Stimulated activated CD4-positive, alpha-beta T cell treated with anti-CD3 and anti-CD28 coated beads, Interleukin-12 subunit alpha, Interleukin-12 subunit beta, amount 100 ng/mL, for 48 hours (primary cell): ENCODE results near the gene DENND5A.
"Not testable (repeated sequence)": the region's sequence is repeated elsewhere in the genome, so short reads cannot be mapped to it uniquely, and the experiment has no call there.

ENCODE experiments used
- DNase-seq, 3 donors: peaks; one replicate each; pipeline ENCODE4 v3.0.0-alpha.2; 2020; ENCODE audit warnings: low read depth in 2 of 3, low spot score in 1 of 3

Gene DENND5A

GRCh38 chr11:9179141-9179540 lies 86.0 kb downstream of the DENND5A start:
- no peak for DNase-seq

- no peak for DNase-seq
Observed at GRCh38 chr11:9178716-9179115, 86.4 kb downstream of the DENND5A start.

GRCh38 chr11:9177438-9178091 lies 87.6 kb downstream of the DENND5A start:
- no peak for DNase-seq

GRCh38 chr11:9176550-9176949 lies 88.6 kb downstream of the DENND5A start:
- no peak for DNase-seq

- no peak for DNase-seq
Observed at GRCh38 chr11:9176136-9176535, 89.0 kb downstream of the DENND5A start.

- DNase-seq: no peak
Observed at GRCh38 chr11:9172389-9172788, 92.8 kb downstream of the DENND5A start.

- no peak for DNase-seq
Observed at GRCh38 chr11:9170450-9170849, 94.7 kb downstream of the DENND5A start.

- DNase-seq: no peak
Observed at GRCh38 chr11:9169595-9170295, 95.4 kb downstream of the DENND5A start.

GRCh38 chr11:9161991-9162390 lies 103.2 kb downstream of the DENND5A start:
- not testable (repeated sequence) for DNase-seq

GRCh38 chr11:9160166-9160565 lies 105.0 kb downstream of the DENND5A start:
- no peak for DNase-seq

GRCh38 chr11:9158898-9159391 lies 106.2 kb downstream of the DENND5A start:
- DNase-seq: no peak

- DNase-seq: no peak
Observed at GRCh38 chr11:9155930-9156329, 109.2 kb downstream of the DENND5A start.

GRCh38 chr11:9153651-9154050 lies 111.5 kb downstream of the DENND5A start:
- no peak for DNase-seq

- no peak for DNase-seq
Observed at GRCh38 chr11:9151631-9152030, 113.5 kb downstream of the DENND5A start.

- DNase-seq: no peak
Observed at GRCh38 chr11:9150926-9151325, 114.2 kb downstream of the DENND5A start.

- DNase-seq: no peak
Observed at GRCh38 chr11:9150501-9150900, 114.6 kb downstream of the DENND5A start.

- DNase-seq: no peak
Observed at GRCh38 chr11:9148727-9149126, 116.4 kb downstream of the DENND5A start.

- no peak for DNase-seq
Observed at GRCh38 chr11:9148035-9148434, 117.1 kb downstream of the DENND5A start.

- DNase-seq: no peak
Observed at GRCh38 chr11:9146477-9146876, 118.7 kb downstream of the DENND5A start.

GRCh38 chr11:9145283-9145682 lies 119.9 kb downstream of the DENND5A start:
- no peak for DNase-seq

GRCh38 chr11:9144828-9145227 lies 120.3 kb downstream of the DENND5A start:
- DNase-seq: no peak

GRCh38 chr11:9143721-9144120 lies 121.4 kb downstream of the DENND5A start:
- no peak for DNase-seq

GRCh38 chr11:9142732-9143131 lies 122.4 kb downstream of the DENND5A start:
- DNase-seq: no peak
